Measurements from ENCODE around the gene CD7. TPM values are rescaled to one million over a fixed set of nuclear protein-coding genes. Genes with fewer than 3 reads are reported as not detected.

CD7 gene
- total RNA-seq, 1 donor from 2014 or later, result 0.46 TPM

DNA sequence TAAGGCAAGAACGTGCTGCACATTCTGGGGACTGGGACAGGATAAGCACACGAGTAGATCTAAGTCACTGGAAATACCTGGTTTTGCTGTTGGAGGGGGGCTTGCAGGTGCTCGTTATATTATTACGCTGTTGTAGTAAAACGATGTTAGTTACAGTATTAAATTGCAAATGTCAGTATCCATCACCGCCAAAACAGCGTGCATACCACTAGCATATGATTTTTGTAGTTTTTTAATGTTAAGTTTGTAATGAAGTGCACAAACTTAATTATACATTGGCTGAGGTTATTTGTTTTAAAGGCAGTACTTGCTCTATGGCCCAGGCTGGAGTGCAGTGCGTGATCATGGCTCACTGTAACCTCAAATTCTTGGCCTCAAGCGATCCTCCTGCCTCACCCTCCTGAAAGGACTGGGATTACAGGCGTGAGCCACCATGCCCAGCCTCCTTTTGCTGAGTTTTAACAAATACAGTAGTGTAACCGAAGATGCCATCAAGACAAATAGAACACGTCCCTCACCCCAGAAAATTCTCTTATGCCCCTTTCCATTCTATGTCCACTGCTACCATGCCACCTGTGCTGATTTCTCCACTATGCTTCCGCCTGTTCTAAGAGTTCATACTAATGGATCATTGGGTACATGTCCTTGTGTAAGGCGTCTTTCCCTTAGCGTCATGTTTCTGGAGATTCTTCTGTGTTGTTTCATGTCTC lies 23.2 kb downstream of the CD7 start:
- TF ChIP-seq, protein P1, sequence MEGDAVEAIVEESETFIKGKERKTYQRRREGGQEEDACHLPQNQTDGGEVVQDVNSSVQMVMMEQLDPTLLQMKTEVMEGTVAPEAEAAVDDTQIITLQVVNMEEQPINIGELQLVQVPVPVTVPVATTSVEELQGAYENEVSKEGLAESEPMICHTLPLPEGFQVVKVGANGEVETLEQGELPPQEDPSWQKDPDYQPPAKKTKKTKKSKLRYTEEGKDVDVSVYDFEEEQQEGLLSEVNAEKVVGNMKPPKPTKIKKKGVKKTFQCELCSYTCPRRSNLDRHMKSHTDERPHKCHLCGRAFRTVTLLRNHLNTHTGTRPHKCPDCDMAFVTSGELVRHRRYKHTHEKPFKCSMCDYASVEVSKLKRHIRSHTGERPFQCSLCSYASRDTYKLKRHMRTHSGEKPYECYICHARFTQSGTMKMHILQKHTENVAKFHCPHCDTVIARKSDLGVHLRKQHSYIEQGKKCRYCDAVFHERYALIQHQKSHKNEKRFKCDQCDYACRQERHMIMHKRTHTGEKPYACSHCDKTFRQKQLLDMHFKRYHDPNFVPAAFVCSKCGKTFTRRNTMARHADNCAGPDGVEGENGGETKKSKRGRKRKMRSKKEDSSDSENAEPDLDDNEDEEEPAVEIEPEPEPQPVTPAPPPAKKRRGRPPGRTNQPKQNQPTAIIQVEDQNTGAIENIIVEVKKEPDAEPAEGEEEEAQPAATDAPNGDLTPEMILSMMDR (IDR thresholded peaks at IDR 0.05; ENCODE audit: unreplicated experiment), result no peak
- H3K36me3 Mint-ChIP-seq (ENCODE audit: insufficient read depth), result no peaks in the 10 kb centered on the region
- no peaks in the 10 kb centered on the region for H3K9me3 Mint-ChIP-seq (ENCODE audit: low read depth)
- H3K27me3 Mint-ChIP-seq, result no peaks in the 10 kb centered on the region
- peak overlapping the region; percentile 70 for H3K4me3 Mint-ChIP-seq (ENCODE audit: low read depth)
- peaks cover 32% of the 10 kb centered on the region for H3K4me1 Mint-ChIP-seq (ENCODE audit: low read depth)
- no peak for DNase-seq (ENCODE audit: low spot score, unreplicated experiment)
- peak overlapping the region; percentile 94 for H3K27ac Mint-ChIP-seq

DNA sequence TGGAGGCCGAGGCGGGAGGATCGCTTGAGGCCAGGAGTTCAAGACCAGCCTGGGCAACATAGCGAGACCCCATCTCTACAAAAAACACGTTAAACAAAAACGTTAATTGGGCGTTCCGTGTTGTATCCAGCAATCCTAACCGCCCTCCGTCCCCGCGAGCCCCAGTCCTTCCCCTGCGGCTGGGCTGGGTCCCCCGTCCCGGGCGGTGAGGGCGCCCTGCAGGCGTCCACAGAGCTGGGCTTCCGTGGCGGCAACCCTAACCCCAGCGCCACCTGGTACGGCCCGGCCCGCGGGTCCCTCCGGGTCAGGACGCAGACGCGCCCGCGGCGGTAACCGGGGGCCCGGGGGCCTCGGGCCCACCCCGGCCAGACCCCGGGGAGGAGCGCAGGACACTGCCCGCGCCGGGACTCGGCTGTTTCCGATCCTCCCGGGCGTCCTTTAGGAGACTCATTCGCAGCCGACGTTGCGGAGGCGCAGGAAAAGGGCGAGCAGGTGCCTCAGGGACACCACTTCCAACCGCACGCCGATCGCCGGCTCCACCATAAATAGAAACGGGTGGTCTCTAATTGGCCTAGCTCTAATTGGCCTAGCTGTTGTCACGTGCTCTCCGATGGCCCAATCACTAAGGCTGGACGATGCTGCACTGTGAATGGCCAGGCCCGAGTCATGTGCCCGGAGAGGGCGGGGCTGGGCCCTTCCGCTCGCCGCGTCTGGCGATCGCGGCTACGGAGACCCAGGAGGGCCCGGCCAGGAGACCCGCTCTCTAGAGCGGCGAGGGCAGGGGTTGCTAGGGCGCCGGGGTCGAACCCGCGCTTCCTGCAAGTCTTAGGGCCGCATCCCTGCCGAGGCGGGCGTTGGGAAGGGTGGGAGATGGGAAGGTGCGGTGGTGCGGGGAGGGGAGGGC lies 24.9 kb downstream of the CD7 start:
- H3K27me3 Mint-ChIP-seq, result no peaks in the 10 kb centered on the region
- peak overlapping the region; percentile 74 for H3K4me3 Mint-ChIP-seq (ENCODE audit: low read depth)
- TF ChIP-seq, protein P1 (IDR thresholded peaks at IDR 0.05; ENCODE audit: unreplicated experiment), result no peak
- H3K4me1 Mint-ChIP-seq (ENCODE audit: low read depth), result peaks cover 32% of the 10 kb centered on the region
- H3K36me3 Mint-ChIP-seq (ENCODE audit: insufficient read depth), result no peaks in the 10 kb centered on the region
- H3K9me3 Mint-ChIP-seq (ENCODE audit: low read depth), result no peaks in the 10 kb centered on the region
- H3K27ac Mint-ChIP-seq, result peak overlapping the region; percentile 95
- peak; percentile 90 for DNase-seq (ENCODE audit: low spot score, unreplicated experiment)

DNA sequence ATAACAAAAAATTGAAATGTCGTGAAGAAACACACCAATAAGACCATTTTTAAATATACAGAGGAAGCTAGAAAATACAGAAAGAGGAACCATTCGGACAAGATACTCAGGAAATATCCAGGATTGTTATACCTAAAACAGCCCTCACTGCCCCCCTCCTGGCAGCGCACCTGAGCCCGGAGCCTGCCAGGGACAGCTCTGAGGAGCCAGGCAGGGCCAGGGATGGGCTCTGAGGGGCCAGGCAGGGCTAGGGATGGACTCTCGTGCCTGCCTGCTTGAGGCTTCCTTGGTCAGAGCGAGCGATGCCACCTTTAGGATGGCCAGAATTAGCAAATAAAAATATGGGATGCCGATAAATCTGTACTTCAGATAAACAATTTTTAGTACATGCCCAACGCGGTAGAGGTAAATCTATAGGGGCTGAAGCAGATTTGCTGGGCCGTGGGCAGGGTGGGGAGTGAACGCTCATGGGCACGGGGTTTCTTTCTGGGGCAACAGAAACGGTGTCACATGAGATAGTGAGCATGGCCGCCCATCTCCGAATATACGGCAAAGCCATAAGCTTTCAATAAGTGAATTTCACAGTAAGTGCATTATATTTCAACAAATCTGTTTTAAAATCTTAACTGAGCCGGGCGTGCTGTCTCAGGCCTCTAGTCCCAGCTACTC lies 25.7 kb downstream of the CD7 start:
- no peak overlapping the region for H3K27ac Mint-ChIP-seq
- no peaks in the 10 kb centered on the region for H3K27me3 Mint-ChIP-seq
- H3K4me3 Mint-ChIP-seq (ENCODE audit: low read depth), result peak overlapping the region; percentile 63
- peaks cover 32% of the 10 kb centered on the region for H3K4me1 Mint-ChIP-seq (ENCODE audit: low read depth)
- no peak for DNase-seq (ENCODE audit: low spot score, unreplicated experiment)
- TF ChIP-seq, protein P1 (IDR thresholded peaks at IDR 0.05; ENCODE audit: unreplicated experiment), result no peak
- H3K36me3 Mint-ChIP-seq (ENCODE audit: insufficient read depth), result no peaks in the 10 kb centered on the region
- no peaks in the 10 kb centered on the region for H3K9me3 Mint-ChIP-seq (ENCODE audit: low read depth)

DNA sequence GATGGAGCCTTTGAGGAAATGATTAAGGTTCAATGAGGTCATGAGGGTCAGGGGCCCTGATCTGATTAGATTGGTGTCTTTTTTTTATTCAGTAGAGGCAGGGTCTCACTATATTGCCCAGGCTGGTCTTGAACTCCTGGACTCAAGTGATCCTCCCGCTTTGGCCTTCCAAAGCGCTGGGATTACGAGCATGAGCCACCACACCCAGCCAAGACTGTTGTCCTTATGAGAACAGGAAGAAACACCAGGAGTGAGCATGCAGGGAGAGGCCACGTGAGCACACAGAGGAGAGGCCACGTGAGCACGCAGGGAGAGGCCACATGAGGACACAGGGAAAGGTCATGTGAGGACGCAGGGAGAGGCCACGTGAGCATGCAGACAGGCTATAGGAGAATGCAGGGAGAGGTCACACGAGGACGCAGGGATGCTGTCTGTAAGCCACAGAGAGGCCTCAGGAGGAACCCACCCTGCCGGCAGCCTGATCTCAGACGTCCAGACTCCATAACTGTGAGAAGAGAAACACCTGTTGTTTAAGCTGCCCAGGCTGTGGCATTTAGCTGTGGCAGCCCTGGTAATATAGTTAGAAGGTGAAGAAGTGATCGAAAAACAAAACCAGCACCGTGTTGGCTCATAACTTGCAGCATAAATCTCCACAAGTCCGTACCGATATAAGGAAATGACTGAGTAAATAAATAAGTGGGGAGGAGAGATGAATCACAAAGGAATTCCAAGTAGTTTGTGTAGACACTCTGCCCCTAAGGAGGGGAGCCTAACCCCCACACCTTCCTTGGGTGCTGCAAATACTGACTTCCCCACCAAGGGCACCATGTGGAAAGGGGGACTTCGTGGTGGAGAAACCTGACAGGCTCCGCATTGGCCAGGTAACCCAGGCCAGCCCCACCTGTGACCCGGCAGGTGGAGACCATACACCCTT lies 29.3 kb downstream of the CD7 start:
- Mint-ChIP-seq H3K27ac (peak overlapping the region; percentile 37), H3K4me3 (ENCODE audit: low read depth) (no peak overlapping the region), H3K4me1 (ENCODE audit: low read depth) (peaks cover 12% of the 10 kb centered on the region), H3K27me3 (peaks cover 11% of the 10 kb centered on the region), H3K36me3 (ENCODE audit: insufficient read depth) (no peaks in the 10 kb centered on the region), H3K9me3 (ENCODE audit: low read depth) (no peaks in the 10 kb centered on the region)
- TF ChIP-seq, protein P1 (IDR thresholded peaks at IDR 0.05; ENCODE audit: unreplicated experiment), result no peak
- DNase-seq (ENCODE audit: low spot score, unreplicated experiment), result no peak

Measured in progenitor cell of endocrine pancreas (in vitro differentiated cells).